Measurements from ENCODE around the gene P2RX2.

Gene P2RX2

GRCh38 chr12:132603240-132604150 is 15.1 kb upstream of the P2RX2 start:
- peaks cover 95% of the 10 kb centered on the region for H3K27me3 ChIP-seq (ENCODE audit: control insufficient read depth, insufficient read depth, low read length)
- H3K9ac ChIP-seq (ENCODE audit: low read length), result no peak overlapping the region
- peaks cover 27% of the 10 kb centered on the region; the same call in 1 of the 2 replicates for H3K4me1 ChIP-seq (ENCODE audit: control insufficient read depth, insufficient read depth, low read length)
- H3K36me3 ChIP-seq (ENCODE audit: control insufficient read depth, insufficient read depth, low read length), result no peaks in the 10 kb centered on the region
- no peak overlapping the region for H3K27ac ChIP-seq (ENCODE audit: low read depth, low read length)
- no peak overlapping the region; the same call in 1 of the 2 replicates for H3K4me3 ChIP-seq (ENCODE audit: low read depth, low read length)
- no peaks in the 10 kb centered on the region for H3K9me3 ChIP-seq (ENCODE audit: control insufficient read depth, insufficient read depth, low read depth, low read length)

GRCh38 chr12:132604151-132604618 is 14.4 kb upstream of the P2RX2 start:
- Histone ChIP-seq H3K9me3 (ENCODE audit: control insufficient read depth, insufficient read depth, low read depth, low read length) (no peaks in the 10 kb centered on the region), H3K27me3 (ENCODE audit: control insufficient read depth, insufficient read depth, low read length) (peaks cover 98% of the 10 kb centered on the region), H3K4me1 (ENCODE audit: control insufficient read depth, insufficient read depth, low read length) (peaks cover 25% of the 10 kb centered on the region; the same call in 1 of the 2 replicates), H3K36me3 (ENCODE audit: control insufficient read depth, insufficient read depth, low read length) (no peaks in the 10 kb centered on the region), H3K27ac (ENCODE audit: low read depth, low read length) (no peak overlapping the region), H3K4me3 (ENCODE audit: low read depth, low read length) (no peak overlapping the region; the same call in 1 of the 2 replicates), H3K9ac (ENCODE audit: low read length) (no peak overlapping the region)

GRCh38 chr12:132604668-132605441 is 13.7 kb upstream of the P2RX2 start:
- Histone ChIP-seq H3K27me3 (ENCODE audit: control insufficient read depth, insufficient read depth, low read length) (peaks cover 100% of the 10 kb centered on the region), H3K36me3 (ENCODE audit: control insufficient read depth, insufficient read depth, low read length) (no peaks in the 10 kb centered on the region), H3K27ac (ENCODE audit: low read depth, low read length) (no peak overlapping the region), H3K9me3 (ENCODE audit: control insufficient read depth, insufficient read depth, low read depth, low read length) (no peaks in the 10 kb centered on the region), H3K4me3 (ENCODE audit: low read depth, low read length) (no peak overlapping the region), H3K9ac (ENCODE audit: low read length) (no peak overlapping the region), H3K4me1 (ENCODE audit: control insufficient read depth, insufficient read depth, low read length) (peaks cover 25% of the 10 kb centered on the region; the same call in 1 of the 2 replicates)

DNA sequence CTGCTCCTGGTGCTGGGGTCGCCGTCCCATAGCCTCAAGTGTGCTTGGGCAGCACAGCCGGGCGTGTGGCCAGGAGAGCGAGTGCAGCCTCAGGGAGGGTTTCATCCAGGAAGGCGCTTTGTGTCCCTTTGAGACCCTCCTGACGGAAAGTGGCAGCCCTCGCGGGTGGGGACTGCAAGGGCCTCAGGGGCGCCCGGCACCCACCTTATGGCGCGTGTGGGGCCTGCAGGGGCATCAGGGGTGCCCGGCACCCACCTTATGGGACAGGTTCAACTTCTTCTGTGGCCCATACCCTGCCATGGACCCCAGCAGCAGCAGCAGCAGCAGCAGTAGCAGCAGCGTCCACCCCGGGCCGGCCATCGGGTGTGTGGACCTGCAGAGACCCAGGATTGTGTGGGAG is 12.7 kb upstream of the P2RX2 start:
- no peaks in the 10 kb centered on the region for H3K36me3 ChIP-seq (ENCODE audit: control insufficient read depth, insufficient read depth, low read length)
- peaks cover 18% of the 10 kb centered on the region; the same call in 1 of the 2 replicates for H3K4me1 ChIP-seq (ENCODE audit: control insufficient read depth, insufficient read depth, low read length)
- no peak overlapping the region for H3K9ac ChIP-seq (ENCODE audit: low read length)
- H3K4me3 ChIP-seq (ENCODE audit: low read depth, low read length), result no peak overlapping the region
- H3K27me3 ChIP-seq (ENCODE audit: control insufficient read depth, insufficient read depth, low read length), result peaks cover 100% of the 10 kb centered on the region
- no peaks in the 10 kb centered on the region for H3K9me3 ChIP-seq (ENCODE audit: control insufficient read depth, insufficient read depth, low read depth, low read length)
- no peak overlapping the region for H3K27ac ChIP-seq (ENCODE audit: low read depth, low read length)

DNA sequence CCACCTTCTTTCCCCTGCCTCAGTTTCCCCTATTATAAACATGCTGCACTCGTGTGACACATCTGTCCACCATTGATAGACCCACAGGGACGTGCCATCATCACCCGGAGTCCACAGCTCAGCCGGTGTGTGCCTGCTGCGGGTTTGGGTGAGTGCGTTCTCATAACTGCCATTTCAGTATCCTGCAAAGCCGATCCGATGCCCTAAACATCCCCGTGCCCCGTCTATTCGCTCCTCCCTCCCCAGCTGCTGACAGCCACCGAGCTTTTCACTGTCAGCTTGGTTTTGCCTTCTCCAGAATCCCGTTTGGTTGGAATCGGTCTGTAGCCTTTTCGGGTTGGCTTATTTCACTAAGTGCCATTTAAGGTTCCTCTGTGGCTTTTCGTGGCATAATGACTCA is 12.1 kb upstream of the P2RX2 start:
- Histone ChIP-seq H3K9ac (ENCODE audit: low read length) (no peak overlapping the region), H3K4me1 (ENCODE audit: control insufficient read depth, insufficient read depth, low read length) (peaks cover 17% of the 10 kb centered on the region; the same call in 1 of the 2 replicates), H3K27me3 (ENCODE audit: control insufficient read depth, insufficient read depth, low read length) (peaks cover 99% of the 10 kb centered on the region), H3K36me3 (ENCODE audit: control insufficient read depth, insufficient read depth, low read length) (no peaks in the 10 kb centered on the region), H3K27ac (ENCODE audit: low read depth, low read length) (no peak overlapping the region), H3K4me3 (ENCODE audit: low read depth, low read length) (no peak overlapping the region), H3K9me3 (ENCODE audit: control insufficient read depth, insufficient read depth, low read depth, low read length) (peaks cover 3% of the 10 kb centered on the region)

- peaks cover 8% of the 10 kb centered on the region for H3K9me3 ChIP-seq (ENCODE audit: control insufficient read depth, insufficient read depth, low read depth, low read length)
- peaks cover 99% of the 10 kb centered on the region for H3K27me3 ChIP-seq (ENCODE audit: control insufficient read depth, insufficient read depth, low read length)
- H3K27ac ChIP-seq (ENCODE audit: low read depth, low read length), result no peak overlapping the region
- peaks cover 17% of the 10 kb centered on the region; the same call in 1 of the 2 replicates for H3K4me1 ChIP-seq (ENCODE audit: control insufficient read depth, insufficient read depth, low read length)
- no peaks in the 10 kb centered on the region for H3K36me3 ChIP-seq (ENCODE audit: control insufficient read depth, insufficient read depth, low read length)
- no peak overlapping the region for H3K4me3 ChIP-seq (ENCODE audit: low read depth, low read length)
- H3K9ac ChIP-seq (ENCODE audit: low read length), result no peak overlapping the region
These were observed 11.6 kb upstream of the P2RX2 start for GRCh38 chr12:132606927-132607326.

DNA sequence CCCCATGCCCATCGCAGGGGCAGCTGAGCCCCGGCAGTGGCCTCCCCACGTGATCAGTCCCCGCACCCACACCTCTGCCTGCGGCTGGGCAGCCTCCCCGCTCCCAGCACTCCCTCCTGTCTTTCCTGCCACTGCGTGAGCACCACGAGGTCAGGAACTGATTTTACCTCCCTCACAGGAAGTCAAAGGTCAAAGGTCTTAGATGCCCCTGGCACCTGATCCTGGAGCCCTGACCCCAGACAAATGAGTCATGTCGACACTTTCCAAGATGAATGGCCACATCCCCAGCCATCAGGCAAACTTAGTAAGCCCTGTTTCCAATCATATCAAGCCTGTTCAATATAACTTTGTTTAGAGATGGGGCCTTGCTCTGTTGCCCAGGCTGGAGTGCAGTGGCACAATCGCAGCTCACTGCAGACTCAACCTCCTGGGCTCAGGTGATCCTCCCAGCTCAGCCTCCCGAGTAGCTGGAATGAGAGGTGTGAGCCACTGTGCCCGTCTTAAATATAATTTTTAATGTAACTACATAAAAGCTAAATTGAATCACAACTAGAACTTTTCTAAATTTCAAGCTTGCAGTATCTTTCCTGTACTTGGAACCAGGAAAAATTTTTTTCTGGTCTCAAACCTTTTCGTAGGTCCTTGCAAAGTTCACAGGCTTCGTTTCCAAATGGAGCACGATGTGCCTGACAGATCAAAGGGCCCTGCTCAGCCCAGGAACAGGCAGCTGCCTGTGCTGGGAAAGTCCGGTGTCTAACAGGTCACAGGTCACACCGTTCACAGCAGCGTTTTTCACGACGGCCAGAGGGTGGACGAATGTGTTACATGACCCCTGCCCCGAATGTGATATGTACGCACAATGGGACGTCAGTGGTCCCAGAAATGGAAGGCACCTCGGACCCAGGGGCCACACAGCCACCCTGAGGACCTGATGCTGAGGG is 10.1 kb upstream of the P2RX2 start:
- Histone ChIP-seq H3K27ac (ENCODE audit: low read depth, low read length) (no peak overlapping the region), H3K36me3 (ENCODE audit: control insufficient read depth, insufficient read depth, low read length) (no peaks in the 10 kb centered on the region), H3K9me3 (ENCODE audit: control insufficient read depth, insufficient read depth, low read depth, low read length) (peaks cover 9% of the 10 kb centered on the region), H3K9ac (ENCODE audit: low read length) (no peak overlapping the region), H3K27me3 (ENCODE audit: control insufficient read depth, insufficient read depth, low read length) (peaks cover 97% of the 10 kb centered on the region), H3K4me3 (ENCODE audit: low read depth, low read length) (no peak overlapping the region), H3K4me1 (ENCODE audit: control insufficient read depth, insufficient read depth, low read length) (peaks cover 4% of the 10 kb centered on the region; the same call in 1 of the 2 replicates)

GRCh38 chr12:132610051-132610759 is 8.4 kb upstream of the P2RX2 start, which contains the start of gene LRCOL1:
Gene LRCOL1, minus strand, starts transcription at chr12:132610582. Its CDS starts 4,331 bp downstream, at chr12:132606251.
- Histone ChIP-seq H3K9ac (ENCODE audit: low read length) (no peak within 1 kb of the TSS), H3K4me3 (ENCODE audit: low read depth, low read length) (no peak within 1 kb of the TSS), H3K27ac (ENCODE audit: low read depth, low read length) (no peak within 1 kb of the TSS), H3K27me3 (ENCODE audit: control insufficient read depth, insufficient read depth, low read length) (peaks cover 96% of the 10 kb centered on the region), H3K9me3 (ENCODE audit: control insufficient read depth, insufficient read depth, low read depth, low read length) (peaks cover 9% of the 10 kb centered on the region), H3K4me1 (ENCODE audit: control insufficient read depth, insufficient read depth, low read length) (no peaks in the 10 kb centered on the region), H3K36me3 (ENCODE audit: control insufficient read depth, insufficient read depth, low read length) (no peaks in the 10 kb centered on the region)

DNA sequence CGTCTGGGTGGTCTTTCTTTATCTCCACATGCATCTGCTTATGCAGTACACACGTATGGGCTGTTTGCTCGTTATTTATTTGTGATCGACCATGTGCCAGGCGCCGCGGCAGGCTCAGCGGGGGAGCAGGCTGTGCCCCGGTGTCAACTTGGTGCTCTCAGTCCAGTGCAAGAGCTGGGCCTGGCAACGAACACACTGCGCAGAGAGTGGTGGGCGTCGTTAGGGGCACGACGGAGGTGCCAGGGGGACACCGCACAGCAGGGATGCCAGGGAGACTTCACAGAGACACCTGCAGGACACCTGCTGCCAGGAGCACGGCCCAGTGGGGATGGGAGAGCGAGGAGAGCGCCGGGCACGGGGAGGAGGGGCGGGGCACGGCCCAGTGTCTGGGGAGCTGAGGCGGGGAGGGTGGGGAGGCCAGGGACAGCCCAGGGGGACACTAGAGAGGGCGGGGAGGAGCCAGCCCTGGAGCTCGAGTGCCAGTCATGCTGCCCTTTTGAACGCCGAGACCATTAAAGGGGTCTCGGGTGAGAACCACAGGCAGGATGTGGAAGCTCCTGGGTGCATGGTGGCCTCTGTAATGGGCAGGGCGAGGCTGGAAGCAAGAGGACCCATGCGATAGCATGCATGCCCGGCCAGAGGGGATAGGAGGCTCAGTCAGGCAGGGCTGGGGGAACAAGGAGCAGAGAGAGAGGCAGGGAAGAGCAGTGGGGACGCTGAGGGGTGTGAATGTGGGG is 7.5 kb upstream of the P2RX2 start:
- peaks cover 10% of the 10 kb centered on the region for H3K9me3 ChIP-seq (ENCODE audit: control insufficient read depth, insufficient read depth, low read depth, low read length)
- H3K27me3 ChIP-seq (ENCODE audit: control insufficient read depth, insufficient read depth, low read length), result peaks cover 96% of the 10 kb centered on the region
- no peak overlapping the region for H3K9ac ChIP-seq (ENCODE audit: low read length)
- no peaks in the 10 kb centered on the region for H3K36me3 ChIP-seq (ENCODE audit: control insufficient read depth, insufficient read depth, low read length)
- no peak overlapping the region for H3K27ac ChIP-seq (ENCODE audit: low read depth, low read length)
- H3K4me3 ChIP-seq (ENCODE audit: low read depth, low read length), result no peak overlapping the region
- H3K4me1 ChIP-seq (ENCODE audit: control insufficient read depth, insufficient read depth, low read length), result no peaks in the 10 kb centered on the region

Data from HUES6 (cell line).